HG03060 (cell line): ENCODE measurements around the gene SPNS2.

Source experiments
- ATAC-seq: cut with Tn5 transposase; IDR thresholded peaks from one replicate; pipeline ENCODE4 v1.9.1; 2021; ENCODE audit warnings: low read depth, moderate number of reproducible peaks; ENCODE audit not compliant: unreplicated experiment

Gene SPNS2

GRCh38 chr17:4503283-4504025 lies 4.8 kb downstream of the SPNS2 start:
- ATAC-seq: no peak

- ATAC-seq: no peak
Measured at GRCh38 chr17:4504188-4504587, 5.5 kb downstream of the SPNS2 start.

GRCh38 chr17:4505187-4505586 lies 6.5 kb downstream of the SPNS2 start:
- ATAC-seq: no peak

GRCh38 chr17:4506175-4506813 lies 7.6 kb downstream of the SPNS2 start:
- ATAC-seq: no peak

- ATAC-seq: no peak
Measured at GRCh38 chr17:4506892-4507291, 8.2 kb downstream of the SPNS2 start.

- ATAC-seq: no peak
Measured at GRCh38 chr17:4507361-4508111, 8.9 kb downstream of the SPNS2 start.

- no peak for ATAC-seq
Measured at GRCh38 chr17:4508207-4508606, 9.5 kb downstream of the SPNS2 start.

- no peak for ATAC-seq
Measured at GRCh38 chr17:4509401-4509800, 10.7 kb downstream of the SPNS2 start.

- no peak for ATAC-seq
Measured at GRCh38 chr17:4509923-4510617, 11.4 kb downstream of the SPNS2 start.

- no peak for ATAC-seq
Measured at GRCh38 chr17:4510618-4510941, 11.9 kb downstream of the SPNS2 start.

GRCh38 chr17:4511199-4511932 lies 12.7 kb downstream of the SPNS2 start:
- no peak for ATAC-seq

- ATAC-seq: no peak
Measured at GRCh38 chr17:4512156-4513112, 13.8 kb downstream of the SPNS2 start.

GRCh38 chr17:4513113-4514032 lies 14.7 kb downstream of the SPNS2 start:
- ATAC-seq: no peak

- no peak for ATAC-seq
Measured at GRCh38 chr17:4514206-4514605, 15.5 kb downstream of the SPNS2 start.

GRCh38 chr17:4514779-4515178 lies 16.1 kb downstream of the SPNS2 start:
- no peak for ATAC-seq

GRCh38 chr17:4515501-4515900 lies 16.8 kb downstream of the SPNS2 start:
- no peak for ATAC-seq

GRCh38 chr17:4516735-4517134 lies 18.1 kb downstream of the SPNS2 start:
- no peak for ATAC-seq

- no peak for ATAC-seq
Measured at GRCh38 chr17:4518901-4519300, 20.2 kb downstream of the SPNS2 start.
